Endothelial cell (in vitro differentiated cells): ENCODE data around the gene CD36. TPM values are rescaled to one million over a fixed set of nuclear protein-coding genes. Genes with fewer than 3 reads are reported as not detected.

Experiments used
- DNase-seq: peaks from one replicate; pipeline ENCODE4 v3.0.0; 2021; ENCODE audit warnings: low spot score
- H3K27ac Mint-ChIP-seq: one replicate; pipeline ENCODE4 v1.8.0; 2021; ENCODE audit warnings: mixed read lengths, inconsistent platforms; ENCODE audit not compliant: unreplicated experiment
- H3K27me3 Mint-ChIP-seq: one replicate; pipeline ENCODE4 v1.8.0; 2021; ENCODE audit warnings: mild to moderate bottlenecking, moderate library complexity, mixed read lengths, inconsistent platforms; ENCODE audit not compliant: unreplicated experiment
- H3K36me3 Mint-ChIP-seq: one replicate; pipeline ENCODE4 v1.8.0; 2021; ENCODE audit warnings: mild to moderate bottlenecking, low read depth, mixed read lengths, inconsistent platforms; ENCODE audit not compliant: unreplicated experiment
- H3K4me1 Mint-ChIP-seq: one replicate; pipeline ENCODE4 v1.8.0; 2021; ENCODE audit warnings: mild to moderate bottlenecking, mixed read lengths, inconsistent platforms; ENCODE audit not compliant: unreplicated experiment
- H3K4me3 Mint-ChIP-seq: one replicate; pipeline ENCODE4 v1.8.0; 2021; ENCODE audit warnings: mild to moderate bottlenecking, mixed read lengths, inconsistent platforms; ENCODE audit not compliant: unreplicated experiment
- H3K9me3 Mint-ChIP-seq: one replicate; pipeline ENCODE4 v1.8.0; 2021; ENCODE audit warnings: mixed read lengths, inconsistent platforms; ENCODE audit not compliant: unreplicated experiment
- total RNA-seq: library from RNA; stranded (reverse); fragmentation: NEBNext Ultra II Directional; extraction: Animal tissue kit (Norgen Biotek cat#: 25700); gene quantifications from one replicate; pipeline ENCODE4 v1.2.1, GENCODE V29; 2021; ENCODE audit not compliant: unreplicated experiment
- TF ChIP-seq, protein P1 (sequence below): fragments of 200-600 bp; sonication (generic); IDR thresholded peaks from one replicate; pipeline ENCODE4 v1.5.0; 2021; ENCODE audit warnings: antibody characterized with exemption; ENCODE audit not compliant: unreplicated experiment

Gene CD36
- total RNA-seq, 1 donor from 2014 or later = 3.8 TPM

GRCh38 chr7:80721883-80722615 is 83.6 kb downstream of the CD36 start:
- no peak for DNase-seq
- no peaks in the 10 kb centered on the region for H3K27me3 Mint-ChIP-seq
- H3K27ac Mint-ChIP-seq = no peak overlapping the region
- no peaks in the 10 kb centered on the region for H3K9me3 Mint-ChIP-seq
- no peak overlapping the region for H3K4me3 Mint-ChIP-seq
- H3K4me1 Mint-ChIP-seq = no peaks in the 10 kb centered on the region
- no peaks in the 10 kb centered on the region for H3K36me3 Mint-ChIP-seq
- TF ChIP-seq, protein P1, sequence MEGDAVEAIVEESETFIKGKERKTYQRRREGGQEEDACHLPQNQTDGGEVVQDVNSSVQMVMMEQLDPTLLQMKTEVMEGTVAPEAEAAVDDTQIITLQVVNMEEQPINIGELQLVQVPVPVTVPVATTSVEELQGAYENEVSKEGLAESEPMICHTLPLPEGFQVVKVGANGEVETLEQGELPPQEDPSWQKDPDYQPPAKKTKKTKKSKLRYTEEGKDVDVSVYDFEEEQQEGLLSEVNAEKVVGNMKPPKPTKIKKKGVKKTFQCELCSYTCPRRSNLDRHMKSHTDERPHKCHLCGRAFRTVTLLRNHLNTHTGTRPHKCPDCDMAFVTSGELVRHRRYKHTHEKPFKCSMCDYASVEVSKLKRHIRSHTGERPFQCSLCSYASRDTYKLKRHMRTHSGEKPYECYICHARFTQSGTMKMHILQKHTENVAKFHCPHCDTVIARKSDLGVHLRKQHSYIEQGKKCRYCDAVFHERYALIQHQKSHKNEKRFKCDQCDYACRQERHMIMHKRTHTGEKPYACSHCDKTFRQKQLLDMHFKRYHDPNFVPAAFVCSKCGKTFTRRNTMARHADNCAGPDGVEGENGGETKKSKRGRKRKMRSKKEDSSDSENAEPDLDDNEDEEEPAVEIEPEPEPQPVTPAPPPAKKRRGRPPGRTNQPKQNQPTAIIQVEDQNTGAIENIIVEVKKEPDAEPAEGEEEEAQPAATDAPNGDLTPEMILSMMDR = no peak

DNA sequence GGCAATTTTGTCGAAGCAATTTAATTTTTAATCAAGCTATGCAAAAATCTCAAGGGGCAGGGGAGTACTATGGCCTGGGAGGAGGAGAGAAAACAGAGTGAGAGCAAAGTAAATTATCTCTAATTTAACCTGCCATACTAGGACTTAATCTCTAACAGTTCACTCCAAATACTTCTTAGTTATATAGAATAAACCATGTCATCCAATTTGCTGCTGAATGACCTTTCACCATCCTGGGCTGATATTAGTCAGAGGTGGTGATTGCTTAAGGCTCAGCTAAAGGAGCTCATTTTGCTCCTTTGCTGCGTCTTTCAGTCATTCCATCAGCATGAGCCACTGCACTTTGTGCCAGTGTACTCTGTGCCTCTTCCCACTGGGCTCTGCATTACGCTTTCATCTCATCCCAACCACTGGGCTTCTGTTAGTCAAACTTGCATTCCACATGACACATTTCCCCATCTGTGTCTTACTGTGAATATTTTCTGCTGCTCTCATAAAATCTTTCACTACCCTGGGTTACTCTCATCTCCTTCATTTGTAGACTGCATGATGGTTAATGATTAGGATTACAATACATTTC is 84.3 kb downstream of the CD36 start:
- DNase-seq = no peak
- no peaks in the 10 kb centered on the region for H3K4me1 Mint-ChIP-seq

GRCh38 chr7:80724249-80724871 is 85.9 kb downstream of the CD36 start:
- no peak overlapping the region for H3K4me3 Mint-ChIP-seq

More for the DNA sequence above, 84.3 kb downstream of the CD36 start:
- no peak overlapping the region for H3K4me3 Mint-ChIP-seq
- H3K27ac Mint-ChIP-seq = no peak overlapping the region
- no peaks in the 10 kb centered on the region for H3K27me3 Mint-ChIP-seq
- TF ChIP-seq, protein P1 = no peak
- H3K9me3 Mint-ChIP-seq = no peaks in the 10 kb centered on the region
- no peaks in the 10 kb centered on the region for H3K36me3 Mint-ChIP-seq

GRCh38 chr7:80725181-80725611 is 86.8 kb downstream of the CD36 start:
- Mint-ChIP-seq H3K27ac (no peak overlapping the region), H3K36me3 (no peaks in the 10 kb centered on the region), H3K4me3 (no peak overlapping the region), H3K9me3 (no peaks in the 10 kb centered on the region), H3K4me1 (no peaks in the 10 kb centered on the region), H3K27me3 (no peaks in the 10 kb centered on the region)
- TF ChIP-seq, protein P1 = no peak
- no peak for DNase-seq

More at GRCh38 chr7:80724249-80724871, 85.9 kb downstream of the CD36 start:
- H3K36me3 Mint-ChIP-seq = no peaks in the 10 kb centered on the region
- DNase-seq = no peak
- TF ChIP-seq, protein P1 = no peak
- no peaks in the 10 kb centered on the region for H3K27me3 Mint-ChIP-seq
- no peaks in the 10 kb centered on the region for H3K9me3 Mint-ChIP-seq
- H3K27ac Mint-ChIP-seq = no peak overlapping the region
- H3K4me1 Mint-ChIP-seq = no peaks in the 10 kb centered on the region

Other genes with a start within 250 kb of the CD36 start
- not detected for gene GNAT3, start 126.6 kb upstream of the CD36 start, total RNA-seq